Measurements from ENCODE around the gene KMT2C. TPM values are rescaled to one million over a fixed set of nuclear protein-coding genes. Genes with fewer than 3 reads are reported as not detected.
"Not testable (repeated sequence)": the region's sequence is repeated elsewhere in the genome, so short reads cannot be mapped to it uniquely, and the experiment has no call there.

The KMT2C gene
- total and polyA plus RNA-seq, 11 donors: 8.4 to 62.4 (median 42.2) TPM

DNA sequence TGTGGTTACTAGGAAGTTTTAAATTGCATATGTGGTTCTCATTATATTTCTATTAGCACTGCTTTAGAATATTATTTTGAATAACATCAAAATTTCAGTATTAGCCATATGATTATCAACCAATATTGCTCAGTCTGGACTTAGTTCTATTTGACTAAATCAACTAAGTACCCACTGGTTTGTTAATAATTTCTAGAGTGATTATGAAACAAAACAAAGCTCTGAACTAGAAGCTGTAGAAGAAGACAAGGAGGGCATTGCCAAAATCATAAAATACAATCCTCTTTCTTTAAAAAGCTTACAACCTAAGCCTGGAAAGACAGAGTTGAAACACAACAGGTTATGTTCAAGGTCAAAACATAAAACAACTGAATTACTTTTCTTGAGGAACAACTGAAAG is 204.7 kb downstream of the KMT2C start:
- H3K27me3 ChIP-seq: no peaks in the 10 kb centered on the region
- intact Hi-C loops (cut with DNase I): no loop called here
- DNase-seq: no peak
- TF ChIP-seq POLR2A (IDR thresholded peaks at IDR 0.05): no peak
- no peak for ATAC-seq
- H3K4me1 ChIP-seq: no peaks in the 10 kb centered on the region
- no peaks in the 10 kb centered on the region for H3K9me3 ChIP-seq
- no peak overlapping the region for H3K4me3 ChIP-seq
- no peak overlapping the region for H3K27ac ChIP-seq
- peaks cover 2 to 97% (median 52%) of the 10 kb centered on the region in 9 donors for H3K36me3 ChIP-seq

DNA sequence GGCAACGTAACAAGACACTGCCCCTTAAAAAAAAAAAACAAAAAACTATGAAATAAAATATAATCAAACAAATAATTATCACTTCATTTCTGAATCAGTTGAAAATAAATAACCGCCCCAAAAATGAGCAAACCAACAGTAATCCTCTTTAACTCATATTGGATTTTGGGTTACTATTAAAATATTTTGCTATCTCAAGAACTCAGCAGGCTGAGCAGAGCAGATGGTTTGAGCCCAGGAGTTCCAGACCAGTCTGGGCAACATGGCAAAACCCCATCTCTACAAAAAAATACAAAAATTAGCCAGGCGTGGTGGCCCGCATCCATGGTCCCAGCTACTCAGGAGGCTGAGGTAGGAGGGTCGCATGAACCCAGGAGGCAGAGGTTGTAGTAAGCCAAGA is 216.2 kb downstream of the KMT2C start:
- DNase-seq; ATAC-seq; H3K9me3 ChIP-seq; H3K4me3 ChIP-seq; intact Hi-C loops (cut with DNase I); H3K27me3 ChIP-seq; H3K27ac ChIP-seq; H3K4me1 ChIP-seq: not testable (repeated sequence)
- WGBS, 4 donors: 94 to 98% (median 96%) methylated on average over 5 of the region's 5 CpGs
- H3K36me3 ChIP-seq: peaks cover 0 to 97% (median 72%) of the 10 kb centered on the region in 9 donors

DNA sequence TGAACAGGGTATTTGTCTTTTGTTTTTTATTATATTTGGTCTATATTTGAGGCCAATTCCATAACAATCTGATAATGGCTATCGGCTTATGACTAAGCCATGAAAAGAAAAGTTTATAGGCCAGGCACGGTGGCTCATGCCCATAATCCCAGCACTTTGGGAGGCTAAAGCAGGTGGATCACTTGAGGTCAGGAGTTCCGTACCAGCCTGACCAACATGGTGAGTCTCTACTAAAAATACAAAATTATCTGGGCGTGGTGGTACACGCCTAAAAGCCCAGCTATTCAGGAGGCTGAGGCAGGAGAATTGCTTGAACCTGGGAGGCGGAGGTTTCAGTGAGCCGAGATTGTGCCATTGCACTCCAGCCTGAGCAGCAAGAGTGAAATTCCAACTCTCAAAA is 227.0 kb downstream of the KMT2C start:
- ATAC-seq; H3K27ac ChIP-seq; H3K4me1 ChIP-seq; DNase-seq; H3K4me3 ChIP-seq; H3K9me3 ChIP-seq; intact Hi-C loops (cut with DNase I); H3K27me3 ChIP-seq: not testable (repeated sequence)
- 94 to 98% (median 98%) methylated on average over 7 of the region's 7 CpGs for WGBS, 4 donors
- H3K36me3 ChIP-seq: peaks cover 0 to 63% (median 40%) of the 10 kb centered on the region in 9 donors

DNA sequence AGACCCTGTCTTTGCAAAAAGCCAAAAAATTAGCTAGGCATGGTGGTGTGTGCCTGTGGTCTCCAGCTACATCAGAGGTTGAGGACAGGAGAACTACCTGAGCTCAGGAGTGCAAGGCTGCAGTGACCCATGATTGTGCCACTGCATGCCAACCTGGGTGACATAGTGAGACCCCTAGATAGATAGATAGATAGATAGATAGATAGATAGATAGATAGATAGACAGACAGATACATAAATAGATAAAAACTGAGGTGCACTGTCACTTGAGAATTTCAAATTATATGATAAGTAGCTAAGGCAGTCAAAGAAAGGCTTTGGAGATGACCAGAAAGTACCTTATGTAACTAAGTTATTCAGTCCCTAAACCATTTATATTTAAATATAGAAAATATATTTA is 231.4 kb downstream of the KMT2C start:
- H3K27me3 ChIP-seq; H3K4me3 ChIP-seq; DNase-seq; H3K4me1 ChIP-seq; H3K27ac ChIP-seq; intact Hi-C loops (cut with DNase I); ATAC-seq; H3K9me3 ChIP-seq: not testable (repeated sequence)
- peaks cover 0 to 81% (median 52%) of the 10 kb centered on the region in 9 donors for H3K36me3 ChIP-seq

DNA sequence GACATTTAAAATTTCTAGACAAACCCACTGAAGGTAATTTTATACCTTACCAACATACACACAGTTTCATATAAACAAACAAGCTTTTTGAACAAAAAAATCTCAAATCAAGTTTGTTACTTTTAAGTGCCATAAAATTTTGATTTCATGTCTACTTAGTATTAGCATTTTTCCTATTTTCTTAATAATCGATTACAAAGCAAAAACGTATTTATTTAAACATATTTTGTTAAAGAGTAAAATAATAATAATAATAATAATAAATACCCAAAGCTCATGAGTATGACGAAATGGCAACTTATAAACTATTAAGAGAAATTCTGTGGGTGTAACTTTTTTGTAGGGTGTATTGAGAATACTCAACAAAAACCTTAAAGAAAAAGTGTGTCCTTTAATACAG is 232.7 kb downstream of the KMT2C start:
- intact Hi-C loops (cut with DNase I): no loop called here
- H3K4me1 ChIP-seq: no peaks in the 10 kb centered on the region
- ATAC-seq (no peak), DNase-seq (no peak)
- no peaks in the 10 kb centered on the region for H3K9me3 ChIP-seq
- H3K36me3 ChIP-seq: peaks cover 0 to 94% (median 65%) of the 10 kb centered on the region in 9 donors
- no peak overlapping the region for H3K27ac ChIP-seq
- no peak for TF ChIP-seq POLR2A (IDR thresholded peaks at IDR 0.05)
- H3K27me3 ChIP-seq: no peaks in the 10 kb centered on the region
- no peak overlapping the region for H3K4me3 ChIP-seq
- WGBS, 4 donors: 94 to 97% (median 96%) methylated on average over 3 of the region's 3 CpGs

DNA sequence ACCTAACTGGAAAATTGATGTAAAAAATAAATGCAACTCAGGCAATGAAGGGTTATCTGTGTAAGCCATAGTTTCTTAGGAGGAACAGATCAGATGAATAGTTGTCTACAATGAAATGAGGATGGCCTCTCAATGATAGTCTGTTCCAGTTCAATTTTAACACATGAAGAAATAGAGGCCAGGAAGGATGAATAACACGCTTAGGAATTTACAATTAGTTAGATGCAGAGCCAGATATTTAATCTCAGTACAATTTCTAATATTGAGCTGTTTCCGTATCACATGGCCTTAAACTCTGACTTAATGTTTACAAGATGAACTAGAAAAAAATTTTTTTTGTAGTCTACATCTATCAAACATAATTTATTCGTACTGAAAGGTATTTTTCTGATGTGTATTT is 233.7 kb downstream of the KMT2C start:
- no peaks in the 10 kb centered on the region for H3K27me3 ChIP-seq
- H3K4me1 ChIP-seq: no peaks in the 10 kb centered on the region
- H3K36me3 ChIP-seq: peaks cover 0 to 96% (median 74%) of the 10 kb centered on the region in 9 donors
- no peaks in the 10 kb centered on the region for H3K9me3 ChIP-seq
- no peak overlapping the region for H3K4me3 ChIP-seq
- no peak for ATAC-seq
- DNase-seq: no peak
- WGBS, 4 donors: 78 to 86% (median 84%) methylated on average over 3 of the region's 3 CpGs
- intact Hi-C loops (cut with DNase I): no loop called here
- no peak for TF ChIP-seq POLR2A (IDR thresholded peaks at IDR 0.05)
- TF ChIP-seq, protein P1, sequence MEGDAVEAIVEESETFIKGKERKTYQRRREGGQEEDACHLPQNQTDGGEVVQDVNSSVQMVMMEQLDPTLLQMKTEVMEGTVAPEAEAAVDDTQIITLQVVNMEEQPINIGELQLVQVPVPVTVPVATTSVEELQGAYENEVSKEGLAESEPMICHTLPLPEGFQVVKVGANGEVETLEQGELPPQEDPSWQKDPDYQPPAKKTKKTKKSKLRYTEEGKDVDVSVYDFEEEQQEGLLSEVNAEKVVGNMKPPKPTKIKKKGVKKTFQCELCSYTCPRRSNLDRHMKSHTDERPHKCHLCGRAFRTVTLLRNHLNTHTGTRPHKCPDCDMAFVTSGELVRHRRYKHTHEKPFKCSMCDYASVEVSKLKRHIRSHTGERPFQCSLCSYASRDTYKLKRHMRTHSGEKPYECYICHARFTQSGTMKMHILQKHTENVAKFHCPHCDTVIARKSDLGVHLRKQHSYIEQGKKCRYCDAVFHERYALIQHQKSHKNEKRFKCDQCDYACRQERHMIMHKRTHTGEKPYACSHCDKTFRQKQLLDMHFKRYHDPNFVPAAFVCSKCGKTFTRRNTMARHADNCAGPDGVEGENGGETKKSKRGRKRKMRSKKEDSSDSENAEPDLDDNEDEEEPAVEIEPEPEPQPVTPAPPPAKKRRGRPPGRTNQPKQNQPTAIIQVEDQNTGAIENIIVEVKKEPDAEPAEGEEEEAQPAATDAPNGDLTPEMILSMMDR (IDR thresholded peaks at IDR 0.05): no peak
- H3K27ac ChIP-seq: no peak overlapping the region

DNA sequence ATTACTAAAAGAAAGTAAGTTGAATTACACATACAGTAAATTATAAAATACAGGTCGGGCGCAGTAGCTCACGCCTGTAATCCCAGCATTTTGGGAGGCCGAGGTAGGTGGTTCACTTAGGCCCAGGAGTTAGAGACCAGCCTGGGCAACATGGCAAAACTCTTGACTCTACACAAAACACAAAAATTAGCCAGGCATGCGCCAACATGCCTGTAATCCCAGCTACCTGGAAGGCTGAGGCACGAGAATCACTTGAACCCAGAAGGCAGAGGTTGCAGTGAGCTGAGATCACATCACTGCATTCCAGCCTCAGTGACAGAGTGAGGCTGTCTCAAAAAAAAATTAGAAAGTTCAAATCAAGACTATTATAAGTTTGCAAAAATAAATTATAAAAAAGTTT is 235.4 kb downstream of the KMT2C start:
- no peak for TF ChIP-seq POLR2A (IDR thresholded peaks at IDR 0.05)
- TF ChIP-seq, protein P1 (IDR thresholded peaks at IDR 0.05): no peak
- 94 to 97% (median 95%) methylated on average over 6 of the region's 6 CpGs for WGBS, 4 donors
- Histone ChIP-seq H3K27ac (no peak overlapping the region), H3K36me3 (peaks cover 0 to 96% (median 75%) of the 10 kb centered on the region in 9 donors), H3K4me3 (no peak overlapping the region), H3K9me3 (no peaks in the 10 kb centered on the region), H3K27me3 (no peaks in the 10 kb centered on the region), H3K4me1 (no peaks in the 10 kb centered on the region)
- intact Hi-C loops (cut with DNase I): no loop called here
- ATAC-seq (no peak), DNase-seq (no peak)
